ENCODE results near the gene LARP6.

Gene LARP6

DNA sequence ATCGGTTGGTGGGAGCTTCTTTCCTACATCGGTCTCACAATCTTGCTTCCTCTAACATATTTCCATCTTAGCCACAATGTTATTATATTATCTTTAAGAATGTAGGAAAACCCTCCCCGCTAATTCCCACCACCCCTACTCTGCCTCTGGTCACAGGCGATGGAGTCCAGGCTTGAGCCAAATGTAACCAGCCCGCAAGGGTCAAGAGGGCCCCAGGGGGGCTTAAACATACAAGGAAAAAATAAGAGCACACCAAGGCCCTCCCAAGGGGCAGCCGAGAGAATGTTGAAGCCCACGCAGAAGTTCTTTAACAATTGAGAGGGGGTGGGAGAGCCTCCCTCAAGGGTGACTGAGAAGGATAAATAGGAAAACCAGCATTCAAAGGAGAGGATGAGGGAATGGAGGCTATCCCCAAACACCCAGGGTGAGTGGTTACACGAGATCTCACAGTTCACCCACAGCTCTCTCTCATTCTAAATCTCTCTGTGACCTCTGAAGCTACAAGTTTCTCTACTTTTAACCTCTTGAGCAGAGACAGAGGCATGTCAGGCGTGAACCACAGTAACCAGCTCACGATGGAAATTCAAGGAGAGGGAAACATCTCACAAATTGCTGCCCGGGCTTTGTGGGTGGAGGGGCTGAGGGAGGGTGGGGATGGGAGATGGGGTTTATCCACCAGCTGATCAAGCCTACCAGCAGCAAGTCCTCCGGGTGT, 59.2 kb downstream of the LARP6 start:
- peak; percentile 74 for DNase-seq (ENCODE audit: low spot score)

DNA sequence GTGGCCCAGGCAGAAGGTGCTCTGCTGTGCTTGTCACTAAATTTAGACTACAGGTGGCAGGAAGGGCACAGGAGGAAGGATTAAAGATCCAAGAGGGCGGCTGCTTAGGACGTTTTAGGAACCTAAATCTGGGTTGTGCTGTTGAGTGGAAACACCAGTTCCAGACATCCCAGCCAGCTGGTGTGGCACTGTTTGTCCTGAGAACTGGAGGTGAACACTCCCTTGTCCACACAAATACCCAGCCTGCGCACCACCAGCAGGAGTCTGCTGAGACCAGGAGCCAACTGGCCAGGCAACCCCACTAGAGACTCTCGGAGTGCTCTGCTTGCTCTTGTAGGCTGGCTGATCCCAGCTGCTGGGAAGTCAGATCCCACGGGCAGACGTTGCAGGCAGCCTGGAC, 60.3 kb downstream of the LARP6 start:
- no peak for DNase-seq (ENCODE audit: low spot score)

- peak; percentile 53 for DNase-seq (ENCODE audit: low spot score)
Measured at GRCh38 chr15:70792171-70792573, 61.8 kb downstream of the LARP6 start.

GRCh38 chr15:70791259-70791658, 62.7 kb downstream of the LARP6 start:
- DNase-seq (ENCODE audit: low spot score), result no peak

GRCh38 chr15:70789213-70789612, 64.7 kb downstream of the LARP6 start:
- DNase-seq (ENCODE audit: low spot score), result no peak

GRCh38 chr15:70788114-70789049, 65.6 kb downstream of the LARP6 start:
- no peak for DNase-seq (ENCODE audit: low spot score)

DNA sequence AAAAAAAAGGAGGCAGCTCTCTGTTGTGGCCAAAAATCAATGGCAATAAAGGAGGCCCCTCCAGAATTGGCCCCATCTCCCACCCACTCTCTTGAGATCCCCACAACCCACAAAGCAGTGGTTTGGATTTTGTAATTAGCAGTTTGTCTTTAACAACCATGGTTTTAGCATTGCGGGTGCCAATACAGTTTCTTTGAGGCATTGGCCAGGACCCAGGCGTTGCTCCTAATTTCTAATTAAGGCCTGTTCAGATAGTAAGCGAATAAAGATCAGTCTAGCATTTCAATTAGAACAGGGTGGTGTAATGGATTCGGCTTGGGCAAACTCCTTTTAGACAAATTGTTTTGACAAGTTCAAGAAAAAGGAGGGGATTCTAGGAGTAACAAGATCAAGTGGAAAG, 67.0 kb downstream of the LARP6 start:
- no peak for DNase-seq (ENCODE audit: low spot score)

- no peak for DNase-seq (ENCODE audit: low spot score)
Measured at GRCh38 chr15:70783610-70784022, 70.3 kb downstream of the LARP6 start.

DNA sequence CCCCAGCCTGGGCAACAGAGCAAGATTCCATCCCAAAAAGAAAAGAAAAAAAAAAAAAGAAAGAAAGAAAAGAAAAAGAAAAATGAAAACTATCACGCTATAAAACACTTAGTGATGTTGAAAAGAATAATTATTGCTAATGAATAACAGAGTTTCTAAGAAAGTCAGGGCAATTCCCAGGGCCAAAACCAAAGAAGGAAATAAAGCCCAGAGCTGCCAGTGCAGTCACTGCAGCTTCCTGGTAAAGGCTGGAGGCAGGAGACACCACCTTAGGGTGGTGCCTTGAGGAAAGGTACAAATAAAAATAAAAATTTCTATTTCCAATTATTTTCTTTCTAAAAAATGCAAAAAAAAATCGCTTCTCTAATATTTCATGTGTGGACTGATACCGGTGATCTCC, 70.9 kb downstream of the LARP6 start:
- no peak for DNase-seq (ENCODE audit: low spot score)

DNA sequence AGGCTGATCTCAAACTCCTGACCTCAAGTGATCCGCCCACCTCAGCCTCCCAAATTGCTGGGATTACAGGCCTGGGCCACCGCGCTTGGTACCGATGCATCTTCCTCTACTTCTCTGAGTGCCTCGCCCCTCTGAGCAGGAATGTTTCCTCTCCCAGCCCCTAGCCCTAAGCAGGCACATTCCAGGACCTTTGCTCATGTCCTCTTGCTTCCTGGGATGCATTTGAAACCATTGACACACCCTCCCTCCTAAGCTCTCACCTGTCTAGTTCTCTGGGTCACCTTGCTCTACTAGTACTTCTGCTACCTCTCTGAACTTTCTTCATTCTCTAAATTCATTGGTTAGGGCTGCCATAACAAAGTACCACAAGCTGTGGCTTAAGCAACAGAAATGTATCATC, 72.7 kb downstream of the LARP6 start:
- no peak for DNase-seq (ENCODE audit: low spot score)

All from hepatic stellate cell (primary cell).